HG03135 (cell line): ENCODE results near the gene TEAD3.

ENCODE experiments used
- ATAC-seq: cut with Tn5 transposase; IDR thresholded peaks from one replicate; pipeline ENCODE4 v1.9.1; 2021; ENCODE audit warnings: mild to moderate bottlenecking, moderate library complexity; ENCODE audit not compliant: unreplicated experiment

Gene TEAD3

GRCh38 chr6:35477028-35477427, 19.9 kb downstream of the TEAD3 start:
- no peak for ATAC-seq

- ATAC-seq = no peak
Measured at GRCh38 chr6:35476004-35476403, 20.9 kb downstream of the TEAD3 start.

GRCh38 chr6:35475573-35475972, 21.3 kb downstream of the TEAD3 start:
- ATAC-seq = no peak

GRCh38 chr6:35474942-35475570, 21.8 kb downstream of the TEAD3 start:
- no peak for ATAC-seq

GRCh38 chr6:35474131-35474941, 22.5 kb downstream of the TEAD3 start:
- no peak for ATAC-seq

- ATAC-seq = no peak
Measured at GRCh38 chr6:35473850-35474130, 23.1 kb downstream of the TEAD3 start.

GRCh38 chr6:35473075-35473849, 23.6 kb downstream of the TEAD3 start:
- ATAC-seq = no peak

- no peak for ATAC-seq
Measured at GRCh38 chr6:35471836-35472345, 25.0 kb downstream of the TEAD3 start.

- ATAC-seq = no peak
Measured at GRCh38 chr6:35470663-35471120, 26.2 kb downstream of the TEAD3 start.

GRCh38 chr6:35469751-35470662, 26.9 kb downstream of the TEAD3 start:
- no peak for ATAC-seq

GRCh38 chr6:35468980-35469750, 27.7 kb downstream of the TEAD3 start:
- peak; percentile 6 for ATAC-seq

GRCh38 chr6:35468181-35468979, 28.5 kb downstream of the TEAD3 start, which contains the start of gene RPL10A:
RPL10A (plus strand) TSS chr6:35468401; CDS start chr6:35468435, 34 bp downstream.
- ATAC-seq = peak; percentile 77

- no peak for ATAC-seq
Measured at GRCh38 chr6:35465646-35466045, 31.2 kb downstream of the TEAD3 start.

GRCh38 chr6:35463292-35463691, 33.6 kb downstream of the TEAD3 start:
- ATAC-seq = no peak

- ATAC-seq = no peak
Measured at GRCh38 chr6:35461270-35461669, 35.6 kb downstream of the TEAD3 start.

- no peak for ATAC-seq
Measured at GRCh38 chr6:35457907-35458306, 39.0 kb downstream of the TEAD3 start.

GRCh38 chr6:35454391-35455110, 42.3 kb downstream of the TEAD3 start:
- ATAC-seq = no peak

GRCh38 chr6:35453236-35453635, 43.6 kb downstream of the TEAD3 start:
- ATAC-seq = no peak
